ENCODE data around the gene DZIP1.

GRCh38 chr13:95608640-95609323, 35.7 kb downstream of the DZIP1 start:
- TF ChIP-seq CTCF (IDR thresholded peaks at IDR 0.05; ENCODE audit: low read depth, low read length) (no peak), EZH2phosphoT487 (IDR thresholded peaks at IDR 0.05; ENCODE audit: low read depth) (no peak)
